ENCODE results near the gene GGA2.

GGA2 gene

GRCh38 chr16:23414731-23415130 lies 95.6 kb downstream of the GGA2 start:
- no peak for DNase-seq (ENCODE audit: low read depth)

All from stimulated activated CD8-positive, alpha-beta memory T cell treated with anti-CD3 and anti-CD28 coated beads, Interleukin-12 subunit alpha, Interleukin-12 subunit beta, amount 100 ng/mL, for 1 hour (primary cell).